GM12872 (cell line): ENCODE data around the gene SPATA3.

ENCODE experiments used
- TF ChIP-seq, protein P1 (sequence below): IDR thresholded peaks from 3 replicates; pipeline ENCODE4 v1.5.1; 2011; ENCODE audit warnings: low read depth, mild to moderate bottlenecking, low read length, moderate library complexity; ENCODE audit not compliant: insufficient read depth

SPATA3 gene

DNA sequence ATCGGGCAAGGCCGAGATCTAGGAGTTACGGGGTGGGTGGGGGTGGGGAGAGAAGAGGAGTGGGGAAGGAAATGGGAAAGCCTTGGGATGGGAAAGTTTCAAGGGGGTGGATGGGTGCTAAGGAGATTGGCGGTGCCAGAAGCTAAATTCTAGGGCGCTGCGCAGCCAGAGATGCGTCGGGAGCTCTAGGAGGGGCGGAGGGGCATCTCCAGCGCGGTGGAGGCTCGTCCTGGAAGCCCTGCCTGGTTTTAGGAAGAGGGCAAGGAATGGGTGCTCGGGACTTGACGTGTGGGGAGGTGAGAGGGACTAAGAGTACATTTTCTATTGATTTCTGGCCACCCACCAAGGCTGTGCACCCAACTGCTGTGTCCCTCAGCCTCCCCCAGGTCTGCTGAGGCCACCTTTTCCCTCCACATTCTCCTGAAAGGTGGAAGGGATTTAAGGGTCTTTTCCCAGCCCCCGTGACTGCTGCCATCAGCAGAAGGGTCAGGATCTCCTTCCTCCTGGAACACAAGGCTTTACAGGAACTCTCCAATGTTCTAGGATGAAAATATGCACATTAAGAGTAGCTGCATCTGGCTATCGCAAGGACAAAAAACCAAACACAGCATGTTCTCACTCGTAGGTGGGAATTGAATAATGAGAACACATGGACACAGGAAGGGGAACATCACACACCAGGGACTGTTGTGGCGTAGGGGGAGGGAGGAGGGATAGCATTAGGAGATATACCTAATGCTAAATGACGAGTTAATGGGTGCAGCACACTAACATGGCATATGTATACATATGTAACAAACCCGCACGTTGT is 42.8 kb downstream of the SPATA3 start:
- TF ChIP-seq, protein P1, sequence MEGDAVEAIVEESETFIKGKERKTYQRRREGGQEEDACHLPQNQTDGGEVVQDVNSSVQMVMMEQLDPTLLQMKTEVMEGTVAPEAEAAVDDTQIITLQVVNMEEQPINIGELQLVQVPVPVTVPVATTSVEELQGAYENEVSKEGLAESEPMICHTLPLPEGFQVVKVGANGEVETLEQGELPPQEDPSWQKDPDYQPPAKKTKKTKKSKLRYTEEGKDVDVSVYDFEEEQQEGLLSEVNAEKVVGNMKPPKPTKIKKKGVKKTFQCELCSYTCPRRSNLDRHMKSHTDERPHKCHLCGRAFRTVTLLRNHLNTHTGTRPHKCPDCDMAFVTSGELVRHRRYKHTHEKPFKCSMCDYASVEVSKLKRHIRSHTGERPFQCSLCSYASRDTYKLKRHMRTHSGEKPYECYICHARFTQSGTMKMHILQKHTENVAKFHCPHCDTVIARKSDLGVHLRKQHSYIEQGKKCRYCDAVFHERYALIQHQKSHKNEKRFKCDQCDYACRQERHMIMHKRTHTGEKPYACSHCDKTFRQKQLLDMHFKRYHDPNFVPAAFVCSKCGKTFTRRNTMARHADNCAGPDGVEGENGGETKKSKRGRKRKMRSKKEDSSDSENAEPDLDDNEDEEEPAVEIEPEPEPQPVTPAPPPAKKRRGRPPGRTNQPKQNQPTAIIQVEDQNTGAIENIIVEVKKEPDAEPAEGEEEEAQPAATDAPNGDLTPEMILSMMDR = no peak

DNA sequence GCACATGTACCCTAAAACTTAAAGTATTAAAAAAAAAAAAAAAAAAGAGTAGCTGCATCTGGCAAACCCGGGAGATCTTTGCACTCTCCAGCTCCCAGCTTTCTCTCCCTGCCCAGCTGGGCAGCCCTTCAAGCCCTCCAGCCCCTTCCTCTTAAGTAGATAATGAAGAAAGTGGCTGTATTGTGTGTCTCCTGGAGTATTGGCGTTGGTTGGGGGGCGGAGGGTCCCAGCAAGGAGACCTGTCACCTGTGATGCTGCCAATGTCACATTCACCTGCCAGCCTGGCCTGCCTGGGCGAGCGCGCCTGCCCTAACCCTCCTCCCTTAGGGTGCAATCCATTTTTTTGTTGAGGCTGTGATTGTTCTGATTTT is 43.4 kb downstream of the SPATA3 start:
- TF ChIP-seq, protein P1 = no peak

DNA sequence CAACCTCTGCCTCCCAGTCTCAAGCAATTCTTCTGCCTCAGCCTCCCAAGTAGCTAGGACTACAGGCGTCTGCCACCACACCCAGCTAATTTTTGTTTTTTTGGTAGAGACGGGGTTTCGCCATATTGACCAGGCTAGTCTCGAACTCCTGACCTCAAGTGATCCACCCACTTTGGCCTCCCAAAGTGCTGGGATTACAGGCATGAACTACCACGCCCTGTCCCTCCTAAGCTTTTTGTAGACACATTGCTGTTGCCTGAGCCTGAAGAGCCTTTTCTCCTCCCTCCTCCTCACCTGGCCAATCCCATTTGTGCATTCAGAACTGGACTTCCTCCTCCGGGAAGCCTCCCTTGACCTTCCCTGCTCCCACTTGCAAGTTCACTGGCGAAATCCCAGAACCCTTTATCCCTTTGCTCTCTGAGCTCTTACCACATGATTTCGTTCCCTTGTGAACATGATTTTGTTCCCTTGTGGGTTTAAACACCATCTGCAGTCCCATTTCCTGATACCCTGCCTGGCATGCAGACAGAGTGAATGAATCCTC is 44.0 kb downstream of the SPATA3 start:
- TF ChIP-seq, protein P1 = no peak

DNA sequence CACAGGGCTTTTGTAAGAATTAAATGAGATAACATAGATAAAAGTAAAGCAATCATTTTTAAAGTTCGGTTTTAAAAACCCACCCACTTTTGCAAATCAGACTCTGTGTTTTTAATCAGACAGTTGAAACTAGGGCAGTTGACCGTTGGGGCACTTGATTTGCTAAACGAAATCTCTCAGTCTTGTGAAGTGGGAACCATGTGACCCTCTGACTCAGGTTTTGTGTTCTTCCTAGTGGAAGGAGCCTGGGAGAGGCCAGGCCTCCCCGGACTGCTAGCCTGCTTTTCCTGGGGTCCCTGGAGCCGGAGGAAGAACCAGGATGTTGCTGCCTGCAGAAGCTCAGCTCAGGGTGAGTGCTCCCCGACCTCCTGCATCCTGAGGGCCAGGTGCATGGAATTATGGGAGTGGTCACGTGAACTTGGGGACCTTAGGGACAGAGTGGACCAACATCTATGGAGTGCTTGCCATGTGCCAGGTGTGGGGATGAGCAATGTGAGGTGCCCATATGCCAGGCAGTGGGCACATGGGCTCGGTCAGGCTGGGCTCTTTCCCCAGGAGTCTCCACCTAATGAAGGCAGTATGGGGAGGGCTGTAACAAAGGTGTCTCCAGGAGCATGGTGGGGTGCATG is 45.3 kb downstream of the SPATA3 start:
- TF ChIP-seq, protein P1 = no peak

DNA sequence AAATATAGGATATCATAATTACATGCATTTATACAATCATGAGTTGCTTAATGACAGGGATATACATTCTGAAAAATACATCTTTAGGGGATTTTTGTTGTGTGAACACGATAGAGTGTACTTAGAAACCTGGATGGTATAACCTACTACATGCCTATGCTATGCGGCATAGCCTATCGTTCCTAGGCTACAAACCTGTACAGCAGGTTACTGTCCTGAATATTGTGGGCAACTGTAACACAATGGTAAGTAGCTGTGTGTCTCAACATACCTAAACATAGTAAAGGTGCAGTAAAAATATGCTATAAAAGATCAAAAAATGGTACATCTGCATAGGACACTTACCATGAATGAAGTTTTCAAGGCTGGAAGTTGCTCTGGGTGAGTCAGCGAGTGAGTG is 47.9 kb downstream of the SPATA3 start:
- TF ChIP-seq, protein P1 = no peak

DNA sequence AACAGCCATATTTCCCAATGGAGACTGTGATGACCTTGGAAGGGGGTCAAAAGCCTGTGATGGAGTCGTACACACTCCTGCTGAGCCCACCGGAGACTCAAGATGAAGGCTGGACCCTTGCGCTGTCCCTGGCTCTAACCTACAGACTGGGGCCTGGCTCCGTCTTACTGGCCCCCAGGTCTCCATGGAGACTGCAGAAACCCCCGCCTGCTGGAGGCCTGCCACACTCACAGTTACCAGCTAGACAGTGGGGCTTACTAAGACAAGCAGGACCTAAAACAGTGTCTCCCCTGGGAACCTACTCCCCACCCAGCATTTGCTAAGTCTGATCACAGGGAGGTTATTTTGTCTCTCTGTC is 51.0 kb downstream of the SPATA3 start:
- TF ChIP-seq, protein P1 = no peak

DNA sequence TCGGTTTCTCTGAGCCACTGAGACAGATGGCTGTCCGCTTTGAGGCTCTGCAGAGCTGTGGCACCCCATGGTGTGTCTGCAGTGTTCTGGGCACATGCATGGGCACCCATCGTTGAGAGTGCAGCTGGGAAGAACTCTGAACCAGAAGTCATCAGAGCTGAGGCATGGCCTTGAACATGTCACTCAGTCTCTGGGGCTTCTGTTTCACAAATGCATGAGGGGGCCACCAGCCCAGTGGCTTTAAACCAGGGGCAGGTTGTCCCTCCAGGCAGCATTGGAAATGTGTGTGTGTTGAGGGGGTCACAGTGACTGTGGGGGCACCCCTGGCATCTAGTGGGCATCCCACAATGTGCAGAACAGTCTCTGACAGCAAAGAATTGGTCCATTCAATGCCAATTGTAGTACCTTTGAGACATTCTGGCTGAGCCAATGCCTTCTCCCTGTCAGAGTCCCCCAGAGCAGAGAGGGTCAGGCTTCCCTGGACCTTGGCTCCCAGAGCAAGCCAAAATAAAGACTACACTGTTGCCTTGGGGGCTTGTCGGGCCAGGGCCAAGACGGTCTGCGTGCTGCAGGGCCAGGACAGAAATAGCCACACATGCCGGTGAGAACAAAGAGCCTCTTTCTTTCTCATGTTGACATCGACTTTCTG is 51.5 kb downstream of the SPATA3 start:
- TF ChIP-seq, protein P1 = no peak
